Lower lobe of right lung (tissue), 2 donors: ENCODE data around the gene ENTHD1. TPM values are rescaled to one million over a fixed set of nuclear protein-coding genes. Genes with fewer than 3 reads are reported as not detected.

Experiments
- ATAC-seq, 2 donors: fragments of 200-7000 bp; cut with Tn5 transposase; one replicate each; pipeline ENCODE4 v1.9.1; 2020 to 2022; ENCODE audit warnings: mild to moderate bottlenecking in 2 of 2, moderate library complexity in 2 of 2
- DNase-seq: peaks from one replicate; pipeline ENCODE4 v3.0.0-alpha.2; 2020
- H3K27ac ChIP-seq: fragments of 200-600 bp; one replicate; pipeline ENCODE4 v1.8.0; 2022
- H3K27me3 ChIP-seq: fragments of 200-600 bp; one replicate; pipeline ENCODE4 v1.8.0; 2022; ENCODE audit warnings: low read depth
- H3K36me3 ChIP-seq: fragments of 200-600 bp; one replicate; pipeline ENCODE4 v1.8.0; 2022; ENCODE audit warnings: mild to moderate bottlenecking
- H3K4me1 ChIP-seq: fragments of 200-600 bp; one replicate; pipeline ENCODE4 v1.8.0; 2022
- H3K4me3 ChIP-seq: fragments of 200-600 bp; one replicate; pipeline ENCODE4 v1.8.0; 2022; ENCODE audit warnings: mild to moderate bottlenecking
- H3K9me3 ChIP-seq: fragments of 200-600 bp; one replicate; pipeline ENCODE4 v1.8.0; 2022
- intact Hi-C: fragments of 100-400 bp; cut with DNase I; formaldehyde crosslinking; loops from one replicate; pipeline ENCODE4 v1.11.0; 2022
- total RNA-seq: library from RNA; stranded (reverse); fragmentation: NEBNext Ultra II Directional; extraction: Animal tissue kit (Norgen Biotek cat#: 25700); gene quantifications from one replicate; pipeline ENCODE4 v1.2.1, GENCODE V29; 2021
- TF ChIP-seq, protein P1 (sequence below): fragments of 200-600 bp; IDR thresholded peaks from one replicate; pipeline ENCODE4 v1.8.0; 2022; ENCODE audit warnings: antibody characterized with exemption, mild to moderate bottlenecking
- donor health status: DM: no; HTN: yes; CAD: no; lungs with severe emphysema.

Gene ENTHD1
- total RNA-seq, 1 donor from 2014 or later: not detected

DNA sequence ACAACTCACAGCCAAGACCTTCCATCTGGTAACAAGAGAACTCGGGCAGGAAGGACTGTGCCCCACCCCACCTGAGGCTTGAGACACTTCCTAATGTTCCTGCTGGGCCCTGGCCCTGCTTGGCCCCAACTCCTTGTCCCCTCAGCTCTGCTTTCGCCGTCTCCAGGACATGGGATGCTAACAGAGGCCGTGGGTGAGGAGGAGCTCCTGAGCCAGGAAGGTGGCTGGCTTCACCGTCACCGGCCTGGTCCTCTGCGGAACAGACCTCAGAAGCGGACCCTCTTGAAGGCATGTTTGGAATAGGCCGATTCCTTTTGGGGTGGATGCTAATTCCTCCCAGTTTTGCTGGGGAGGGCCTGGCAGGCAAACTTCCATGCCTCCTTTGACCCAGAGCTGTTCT lies 168.7 kb downstream of the ENTHD1 start:
- Histone ChIP-seq H3K27ac (no peak overlapping the region), H3K9me3 (no peaks in the 10 kb centered on the region), H3K36me3 (no peaks in the 10 kb centered on the region), H3K4me1 (no peaks in the 10 kb centered on the region), H3K4me3 (no peak overlapping the region), H3K27me3 (peaks cover 37% of the 10 kb centered on the region)
- TF ChIP-seq, protein P1, sequence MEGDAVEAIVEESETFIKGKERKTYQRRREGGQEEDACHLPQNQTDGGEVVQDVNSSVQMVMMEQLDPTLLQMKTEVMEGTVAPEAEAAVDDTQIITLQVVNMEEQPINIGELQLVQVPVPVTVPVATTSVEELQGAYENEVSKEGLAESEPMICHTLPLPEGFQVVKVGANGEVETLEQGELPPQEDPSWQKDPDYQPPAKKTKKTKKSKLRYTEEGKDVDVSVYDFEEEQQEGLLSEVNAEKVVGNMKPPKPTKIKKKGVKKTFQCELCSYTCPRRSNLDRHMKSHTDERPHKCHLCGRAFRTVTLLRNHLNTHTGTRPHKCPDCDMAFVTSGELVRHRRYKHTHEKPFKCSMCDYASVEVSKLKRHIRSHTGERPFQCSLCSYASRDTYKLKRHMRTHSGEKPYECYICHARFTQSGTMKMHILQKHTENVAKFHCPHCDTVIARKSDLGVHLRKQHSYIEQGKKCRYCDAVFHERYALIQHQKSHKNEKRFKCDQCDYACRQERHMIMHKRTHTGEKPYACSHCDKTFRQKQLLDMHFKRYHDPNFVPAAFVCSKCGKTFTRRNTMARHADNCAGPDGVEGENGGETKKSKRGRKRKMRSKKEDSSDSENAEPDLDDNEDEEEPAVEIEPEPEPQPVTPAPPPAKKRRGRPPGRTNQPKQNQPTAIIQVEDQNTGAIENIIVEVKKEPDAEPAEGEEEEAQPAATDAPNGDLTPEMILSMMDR: no peak
- DNase-seq: no peak
- no peak for ATAC-seq
- intact Hi-C loops: no loop called here

DNA sequence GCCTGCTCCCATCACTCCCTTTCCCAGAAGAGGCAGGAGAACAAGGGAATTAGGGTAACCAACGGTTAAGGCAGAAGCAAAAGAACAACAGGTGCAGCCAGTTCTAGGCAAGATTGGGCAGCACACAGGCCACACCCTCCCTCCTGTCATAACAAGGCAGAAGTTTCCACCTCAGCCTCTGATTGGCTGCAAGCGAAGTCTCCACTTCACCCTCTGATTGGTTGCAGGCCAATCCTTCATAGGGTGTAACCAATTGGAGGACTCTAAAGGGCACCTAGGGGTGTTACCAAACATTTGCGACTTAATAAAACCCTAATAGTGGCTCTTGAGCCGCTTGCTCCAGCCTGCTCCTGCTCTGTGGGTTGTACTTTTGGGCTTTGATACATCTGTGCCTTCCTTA lies 169.2 kb downstream of the ENTHD1 start:
- Histone ChIP-seq H3K4me1 (no peaks in the 10 kb centered on the region), H3K9me3 (no peaks in the 10 kb centered on the region), H3K4me3 (no peak overlapping the region), H3K27me3 (peaks cover 37% of the 10 kb centered on the region), H3K27ac (no peak overlapping the region), H3K36me3 (no peaks in the 10 kb centered on the region)
- DNase-seq (no peak), ATAC-seq (no peak)
- intact Hi-C loops: no loop called here
- TF ChIP-seq, protein P1: no peak

DNA sequence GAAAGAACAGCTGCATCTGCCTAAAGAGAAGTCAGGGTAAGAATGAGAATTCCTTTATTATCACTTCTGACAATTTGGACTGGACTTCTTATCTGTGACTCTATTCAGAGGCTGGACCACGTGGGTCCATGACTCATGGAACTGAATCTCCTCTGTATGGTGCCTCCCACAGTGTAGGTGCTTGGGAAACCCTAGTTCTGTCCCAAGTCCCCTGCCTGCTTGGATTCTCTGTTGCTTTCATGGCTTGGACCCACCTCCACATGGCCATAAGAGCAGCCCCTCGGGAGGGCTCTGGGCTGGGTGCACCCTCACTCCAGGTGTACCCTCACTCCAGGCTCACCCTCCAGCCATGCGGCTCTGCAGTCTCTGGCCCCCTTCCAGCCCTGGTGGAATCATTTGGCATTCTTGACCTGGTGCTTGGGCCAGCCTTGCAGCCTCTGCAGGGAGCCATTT lies 169.6 kb downstream of the ENTHD1 start:
- no peak overlapping the region for H3K4me3 ChIP-seq
- DNase-seq (no peak), ATAC-seq (no peak)
- no peaks in the 10 kb centered on the region for H3K4me1 ChIP-seq
- H3K27me3 ChIP-seq: peaks cover 40% of the 10 kb centered on the region
- intact Hi-C loops: no loop called here
- H3K9me3 ChIP-seq: no peaks in the 10 kb centered on the region
- H3K36me3 ChIP-seq: no peaks in the 10 kb centered on the region
- no peak overlapping the region for H3K27ac ChIP-seq
- TF ChIP-seq, protein P1: no peak

DNA sequence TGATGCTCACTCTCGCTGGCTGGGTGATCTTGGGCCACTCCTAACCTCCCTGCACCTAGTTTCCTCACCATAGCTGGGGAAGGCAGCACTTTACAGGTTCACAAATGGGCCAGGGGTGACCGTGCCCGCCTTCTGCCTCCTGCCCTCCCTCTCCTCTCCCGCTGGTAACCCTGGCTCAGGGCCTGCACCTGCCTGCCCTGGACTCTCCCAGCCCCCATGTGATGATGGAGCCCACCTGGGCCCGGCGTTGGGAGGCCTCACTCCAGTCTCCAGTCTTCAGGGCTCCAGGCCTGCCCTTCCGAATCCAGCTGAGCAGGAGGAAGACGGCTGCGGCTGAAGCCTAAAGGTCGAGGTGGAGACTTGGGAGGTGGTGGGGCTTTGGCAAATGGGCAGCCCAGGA lies 170.1 kb downstream of the ENTHD1 start:
- H3K4me3 ChIP-seq: no peak overlapping the region
- peaks cover 43% of the 10 kb centered on the region for H3K27me3 ChIP-seq
- H3K36me3 ChIP-seq: no peaks in the 10 kb centered on the region
- no peaks in the 10 kb centered on the region for H3K4me1 ChIP-seq
- intact Hi-C loops: no loop called here
- DNase-seq: no peak
- ATAC-seq: no peak
- no peak overlapping the region for H3K27ac ChIP-seq
- TF ChIP-seq, protein P1: no peak
- H3K9me3 ChIP-seq: no peaks in the 10 kb centered on the region

DNA sequence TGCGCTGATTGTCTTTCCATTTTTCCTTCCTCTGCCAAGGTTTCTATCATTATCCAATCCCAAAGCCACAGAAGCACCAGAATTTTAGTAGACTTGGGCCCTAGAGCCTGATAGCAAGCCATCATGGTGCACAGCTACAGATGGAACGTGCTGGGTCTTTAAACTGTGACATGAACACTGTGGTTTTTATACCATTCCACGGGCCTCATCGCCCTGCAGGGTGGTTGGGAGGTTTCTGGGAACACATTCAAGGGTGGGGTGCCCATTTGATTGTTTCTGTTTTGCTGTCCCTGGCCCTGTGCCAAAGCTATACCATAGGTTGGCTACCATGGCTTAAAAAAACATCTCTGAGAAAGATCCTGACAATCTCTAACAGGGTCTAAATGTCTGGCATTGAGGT lies 171.1 kb downstream of the ENTHD1 start:
- Histone ChIP-seq H3K27ac (no peak overlapping the region), H3K27me3 (peaks cover 36% of the 10 kb centered on the region), H3K4me1 (no peaks in the 10 kb centered on the region), H3K4me3 (no peak overlapping the region), H3K36me3 (no peaks in the 10 kb centered on the region), H3K9me3 (no peaks in the 10 kb centered on the region)
- DNase-seq (no peak), ATAC-seq (no peak)
- TF ChIP-seq, protein P1: no peak
- intact Hi-C loops: no loop called here

DNA sequence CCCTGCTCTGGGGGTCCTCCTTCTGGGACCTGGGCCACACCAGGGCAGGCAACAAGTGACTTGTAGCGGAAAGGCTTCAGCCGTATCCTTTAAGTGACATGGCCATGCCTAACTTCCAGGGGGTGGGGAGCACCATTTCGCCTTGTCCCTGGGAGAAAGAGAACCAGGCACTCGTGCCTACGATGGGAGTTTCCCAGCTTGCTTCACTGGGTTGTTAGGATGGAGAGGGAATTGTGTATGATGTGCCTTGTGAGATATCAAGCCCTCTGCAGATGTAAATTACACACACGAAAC lies 171.6 kb downstream of the ENTHD1 start:
- Histone ChIP-seq H3K27ac (no peak overlapping the region), H3K9me3 (no peaks in the 10 kb centered on the region), H3K27me3 (peaks cover 31% of the 10 kb centered on the region), H3K4me1 (no peaks in the 10 kb centered on the region), H3K4me3 (no peak overlapping the region), H3K36me3 (no peaks in the 10 kb centered on the region)
- ATAC-seq: no peak
- TF ChIP-seq, protein P1: no peak
- DNase-seq: no peak
- intact Hi-C loops: no loop called here
